ENCODE results near the gene LTBP3. TPM values are rescaled to one million over a fixed set of nuclear protein-coding genes. Genes with fewer than 3 reads are reported as not detected.

Gene LTBP3
- total and polyA plus RNA-seq, 2 of the 4 experiments (the other 2 are of a cell fraction): 6.6 to 145 TPM

DNA sequence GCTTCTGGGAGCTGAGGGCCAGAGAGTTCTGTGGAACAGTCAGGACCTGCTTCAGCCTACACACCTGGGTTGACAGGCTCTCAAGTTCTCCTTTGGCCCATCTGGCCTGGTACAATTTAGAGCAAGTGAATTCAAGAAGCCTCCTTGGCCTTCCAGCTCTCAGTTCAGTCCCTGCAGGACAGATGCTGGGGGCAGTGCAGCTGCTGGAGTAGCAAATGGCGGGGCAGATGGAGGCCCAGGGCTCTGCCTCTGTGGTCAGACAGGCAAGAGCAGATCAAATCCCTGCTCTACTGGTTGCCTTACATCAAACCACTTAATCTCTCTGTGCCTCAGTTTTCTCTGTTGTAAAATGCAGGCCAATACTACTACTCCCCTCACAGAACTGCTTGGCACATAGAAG, 46.1 kb upstream of the LTBP3 start:
- no peak overlapping the region for H3K56ac ChIP-seq (ENCODE audit: extremely low read depth, insufficient read depth, low read length)
- no peak overlapping the region for H2AK5ac ChIP-seq (ENCODE audit: low read depth, low read length)
- H2AFZ ChIP-seq (replicated peaks; ENCODE audit: low read length, poor library complexity): no peak overlapping the region
- no peak for TF ChIP-seq MAZ (IDR thresholded peaks at IDR 0.05; ENCODE audit: borderline replicate concordance, low read depth, low read length)
- TF ChIP-seq, protein P1, sequence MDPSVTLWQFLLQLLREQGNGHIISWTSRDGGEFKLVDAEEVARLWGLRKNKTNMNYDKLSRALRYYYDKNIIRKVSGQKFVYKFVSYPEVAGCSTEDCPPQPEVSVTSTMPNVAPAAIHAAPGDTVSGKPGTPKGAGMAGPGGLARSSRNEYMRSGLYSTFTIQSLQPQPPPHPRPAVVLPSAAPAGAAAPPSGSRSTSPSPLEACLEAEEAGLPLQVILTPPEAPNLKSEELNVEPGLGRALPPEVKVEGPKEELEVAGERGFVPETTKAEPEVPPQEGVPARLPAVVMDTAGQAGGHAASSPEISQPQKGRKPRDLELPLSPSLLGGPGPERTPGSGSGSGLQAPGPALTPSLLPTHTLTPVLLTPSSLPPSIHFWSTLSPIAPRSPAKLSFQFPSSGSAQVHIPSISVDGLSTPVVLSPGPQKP (IDR thresholded peaks at IDR 0.05; ENCODE audit: borderline replicate concordance, low read depth, low read length): no peak
- no peak for TF ChIP-seq FOS (IDR thresholded peaks at IDR 0.05; ENCODE audit: low read depth, low read length)
- TF ChIP-seq NFE2L2 (IDR thresholded peaks at IDR 0.05; ENCODE audit: low read depth, low read length): no peak
- no peak for TF ChIP-seq SMC3 (IDR thresholded peaks at IDR 0.05; ENCODE audit: low read depth, low read length)
- TF ChIP-seq, protein P2, sequence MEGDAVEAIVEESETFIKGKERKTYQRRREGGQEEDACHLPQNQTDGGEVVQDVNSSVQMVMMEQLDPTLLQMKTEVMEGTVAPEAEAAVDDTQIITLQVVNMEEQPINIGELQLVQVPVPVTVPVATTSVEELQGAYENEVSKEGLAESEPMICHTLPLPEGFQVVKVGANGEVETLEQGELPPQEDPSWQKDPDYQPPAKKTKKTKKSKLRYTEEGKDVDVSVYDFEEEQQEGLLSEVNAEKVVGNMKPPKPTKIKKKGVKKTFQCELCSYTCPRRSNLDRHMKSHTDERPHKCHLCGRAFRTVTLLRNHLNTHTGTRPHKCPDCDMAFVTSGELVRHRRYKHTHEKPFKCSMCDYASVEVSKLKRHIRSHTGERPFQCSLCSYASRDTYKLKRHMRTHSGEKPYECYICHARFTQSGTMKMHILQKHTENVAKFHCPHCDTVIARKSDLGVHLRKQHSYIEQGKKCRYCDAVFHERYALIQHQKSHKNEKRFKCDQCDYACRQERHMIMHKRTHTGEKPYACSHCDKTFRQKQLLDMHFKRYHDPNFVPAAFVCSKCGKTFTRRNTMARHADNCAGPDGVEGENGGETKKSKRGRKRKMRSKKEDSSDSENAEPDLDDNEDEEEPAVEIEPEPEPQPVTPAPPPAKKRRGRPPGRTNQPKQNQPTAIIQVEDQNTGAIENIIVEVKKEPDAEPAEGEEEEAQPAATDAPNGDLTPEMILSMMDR (conservative IDR thresholded peaks at IDR 0.05; ENCODE audit: low read depth, low read length): no peak
- TF ChIP-seq CHD1 (IDR thresholded peaks at IDR 0.05; ENCODE audit: low read depth, low read length): no peak
- TF ChIP-seq MXI1 (IDR thresholded peaks at IDR 0.05; ENCODE audit: borderline replicate concordance, low read depth, low read length): no peak
- TF ChIP-seq BHLHE40 (IDR thresholded peaks at IDR 0.05; ENCODE audit: low read depth, low read length): no peak
- no peak for TF ChIP-seq RFX5 (IDR thresholded peaks at IDR 0.05; ENCODE audit: low read depth, low read length)
- TF ChIP-seq RCOR1 (IDR thresholded peaks at IDR 0.05; ENCODE audit: insufficient replicate concordance, low read length): no peak
- no peak for TF ChIP-seq CEBPB (IDR thresholded peaks at IDR 0.05; ENCODE audit: low read depth, low read length)
- TF ChIP-seq MAFK (IDR thresholded peaks at IDR 0.05; ENCODE audit: low read depth, low read length): no peak
- no peak for TF ChIP-seq RAD21 (IDR thresholded peaks at IDR 0.05; ENCODE audit: low read length)
- TF ChIP-seq, protein P3, sequence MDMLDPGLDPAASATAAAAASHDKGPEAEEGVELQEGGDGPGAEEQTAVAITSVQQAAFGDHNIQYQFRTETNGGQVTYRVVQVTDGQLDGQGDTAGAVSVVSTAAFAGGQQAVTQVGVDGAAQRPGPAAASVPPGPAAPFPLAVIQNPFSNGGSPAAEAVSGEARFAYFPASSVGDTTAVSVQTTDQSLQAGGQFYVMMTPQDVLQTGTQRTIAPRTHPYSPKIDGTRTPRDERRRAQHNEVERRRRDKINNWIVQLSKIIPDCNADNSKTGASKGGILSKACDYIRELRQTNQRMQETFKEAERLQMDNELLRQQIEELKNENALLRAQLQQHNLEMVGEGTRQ (IDR thresholded peaks at IDR 0.05; ENCODE audit: low read depth, low read length): no peak
- no peak for TF ChIP-seq POLR2A (IDR thresholded peaks at IDR 0.05; ENCODE audit: low read depth, low read length)
- no peaks in the 10 kb centered on the region for H3K27me3 ChIP-seq (ENCODE audit: control insufficient read depth, insufficient read depth, low read length)
- H2AK9ac ChIP-seq (replicated peaks; ENCODE audit: low read depth, low read length, poor library complexity): no peak overlapping the region
- H3K27ac ChIP-seq (ENCODE audit: insufficient read depth, low read length): no peak overlapping the region
- BruUV-seq (replicated peaks): no TSS peak
- no peak overlapping the region for H2BK5ac ChIP-seq (ENCODE audit: low read depth, low read length, poor library complexity, severe bottlenecking)
- no peak overlapping the region for H3K23ac ChIP-seq (ENCODE audit: low read depth, low read length)
- H3K4me2 ChIP-seq (ENCODE audit: low read depth, low read length): no peak overlapping the region
- ATAC-seq (ENCODE audit: low read depth): no peak
- peaks cover 27% of the 10 kb centered on the region for H4K20me1 ChIP-seq (ENCODE audit: insufficient read depth, low read length)
- no peak overlapping the region for H2BK15ac ChIP-seq (ENCODE audit: low read depth, low read length)
- H2BK120ac ChIP-seq (ENCODE audit: low read depth, low read length): no peak overlapping the region
- DNase-seq: no peak
- no peak overlapping the region for H4K8ac ChIP-seq (ENCODE audit: low read depth in 2 of 2, low read length in 2 of 2)
- dilution Hi-C loops (cut with HindIII; ENCODE audit: low sequenced_read_pairs, unreplicated experiment): no loop called here
- intact Hi-C loops (cut with micrococcal nuclease): no loop called here
- H3K4me1 ChIP-seq (ENCODE audit: control insufficient read depth, insufficient read depth, low read length): peaks cover 5% of the 10 kb centered on the region
- no peaks in the 10 kb centered on the region for H3K9me1 ChIP-seq (ENCODE audit: insufficient read depth, low read length)
- no peaks in the 10 kb centered on the region for H3K9me3 ChIP-seq (ENCODE audit: control insufficient read depth, insufficient read depth, low read length)
- 83% methylated on average over 1 of the region's 1 CpG; no CpG with 5 or more reads in 1 of the 2 experiments for WGBS, 2 experiments (ENCODE audit: extremely low coverage in 2 of 2, insufficient read length in 1 of 2)
- no peak overlapping the region for H3K14ac ChIP-seq (replicated peaks; ENCODE audit: low read depth, low read length)
- POLR2A ChIA-PET (ENCODE audit: unreplicated experiment): no interaction called here
- H3K4ac ChIP-seq (ENCODE audit: low read depth, low read length): no peak overlapping the region
- no peak overlapping the region for H2BK20ac ChIP-seq (ENCODE audit: low read depth, low read length)
- H3K4me3 ChIP-seq (ENCODE audit: insufficient read depth, low read depth, low read length): no peak overlapping the region
- H3K9ac ChIP-seq (ENCODE audit: low read depth, low read length): no peak overlapping the region
- no peak overlapping the region for H3K18ac ChIP-seq (ENCODE audit: low read depth, low read length)
- CTCF ChIA-PET: interaction anchor here (0.9 kb wide), 1 partner anchor 10 kb away, joined by 3 read pairs; no protein-coding TSS in a partner anchor
- in situ Hi-C loops (cut with MboI; ENCODE audit: low sequenced_read_pairs): no loop called here
- H3K79me1 ChIP-seq (ENCODE audit: low read depth in 1 of 2, low read length in 2 of 2): peaks cover 4 to 34% of the 10 kb centered on the region in 2 experiments; a peak in 3 of 4 replicates
- H4K5ac ChIP-seq (ENCODE audit: low read depth, low read length): no peak overlapping the region
- H4K91ac ChIP-seq (ENCODE audit: insufficient read depth, low read depth, low read length): no peak overlapping the region
- peaks cover 46% of the 10 kb centered on the region for H3K36me3 ChIP-seq (ENCODE audit: control insufficient read depth, insufficient read depth, low read length)

Measured in IMR-90 (cell line).